HG02970 (cell line): ENCODE results near the gene BRD8.

Experiments
- ATAC-seq: cut with Tn5 transposase; IDR thresholded peaks from one replicate; pipeline ENCODE4 v1.9.1; 2021; ENCODE audit warnings: mild to moderate bottlenecking, moderate library complexity, moderate number of reproducible peaks; ENCODE audit not compliant: unreplicated experiment, low FRiP score

BRD8 gene

DNA sequence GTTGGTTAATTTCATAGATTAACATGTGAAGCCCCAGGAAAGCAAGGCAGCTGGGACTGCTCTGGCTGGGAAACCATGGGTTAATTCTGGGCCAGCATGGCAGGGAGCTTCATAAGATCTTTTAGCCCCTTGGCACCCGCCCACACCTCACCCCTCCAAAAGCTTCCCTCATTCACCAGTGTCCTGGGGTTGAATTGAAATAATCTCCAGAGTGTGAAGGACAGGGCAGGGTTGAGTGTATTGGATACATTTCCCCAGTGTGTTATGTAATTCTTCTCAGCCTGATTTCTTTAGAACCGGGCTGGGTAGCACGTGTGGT is 75.2 kb downstream of the BRD8 start:
- no peak for ATAC-seq

DNA sequence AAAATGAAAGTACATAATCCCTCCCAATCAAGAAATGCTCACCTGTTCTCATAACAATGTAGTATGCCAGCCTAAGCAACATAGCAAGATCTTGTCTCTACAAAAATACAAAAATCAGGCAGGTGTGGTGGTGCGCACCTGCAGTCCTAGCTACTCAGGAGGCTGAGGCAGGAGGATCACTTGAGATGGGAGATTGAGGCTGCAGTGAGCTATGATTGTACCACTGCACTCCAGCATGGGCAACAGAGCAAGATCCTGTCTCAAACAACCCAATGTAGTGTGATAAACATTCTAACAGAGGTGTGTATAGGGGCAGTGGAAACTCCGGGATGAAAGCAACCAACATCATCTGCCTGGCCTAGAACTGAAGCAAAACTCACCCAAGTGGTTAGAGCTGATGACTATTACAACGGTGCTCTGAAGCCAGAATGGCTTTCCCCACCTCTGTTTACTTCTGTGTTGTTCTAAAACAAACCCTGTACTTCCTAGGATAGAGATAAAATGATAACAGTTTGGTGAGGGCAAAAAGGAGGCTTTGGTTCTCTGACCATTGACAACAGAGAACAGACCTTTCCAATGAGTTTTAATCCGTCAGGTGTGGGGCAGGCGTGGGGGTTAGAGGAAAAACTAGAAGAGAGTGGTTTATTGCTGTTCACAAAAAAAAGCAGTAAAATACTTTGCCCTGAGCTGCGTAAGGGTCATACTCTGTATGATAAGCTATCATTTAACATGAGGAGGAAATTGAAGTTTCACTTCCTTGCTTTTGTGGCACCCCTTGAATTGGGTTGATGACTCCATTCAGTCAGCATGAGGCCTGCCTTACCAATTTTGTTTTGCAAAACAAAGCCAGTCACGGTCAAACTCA is 75.7 kb downstream of the BRD8 start:
- no peak for ATAC-seq

DNA sequence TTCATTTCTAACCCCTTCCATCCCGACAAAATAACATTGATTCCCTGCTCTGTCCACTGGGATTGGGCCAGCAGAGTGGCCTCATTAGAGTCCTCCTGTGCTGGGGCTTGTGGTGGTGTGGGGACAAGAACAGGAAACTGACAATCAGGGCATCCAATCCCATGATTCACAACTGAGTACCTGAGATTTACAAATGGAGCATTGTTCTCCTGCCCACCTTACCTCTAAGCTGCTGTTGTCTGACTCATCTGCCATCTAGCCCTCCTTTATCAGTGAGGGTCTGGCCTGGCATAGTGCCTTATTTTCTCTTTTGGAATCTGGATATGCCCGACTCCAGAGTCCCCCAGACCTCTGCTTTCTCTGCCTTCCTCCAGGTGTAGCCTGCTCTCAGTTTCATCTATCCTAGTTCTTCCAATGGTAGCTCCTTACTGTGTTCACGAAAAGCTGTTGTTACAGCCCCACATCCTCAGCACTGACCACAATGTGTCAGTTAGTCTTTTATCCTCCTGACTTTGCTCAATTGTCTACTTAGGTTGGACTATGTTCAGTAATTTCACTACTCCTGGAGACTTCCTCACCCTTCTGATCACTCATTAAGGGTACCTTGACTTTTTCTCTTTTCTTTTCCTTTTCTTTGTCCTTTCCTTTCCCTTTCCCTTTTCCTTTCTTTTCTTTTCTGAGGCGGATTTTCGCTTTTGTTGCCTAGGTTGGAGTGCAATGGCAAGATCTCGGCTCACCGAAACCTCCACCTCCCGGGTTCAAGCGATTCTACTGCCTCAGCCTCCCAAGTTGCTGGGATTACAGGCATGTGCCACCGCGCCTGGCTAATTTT is 81.2 kb downstream of the BRD8 start:
- ATAC-seq, result no peak

DNA sequence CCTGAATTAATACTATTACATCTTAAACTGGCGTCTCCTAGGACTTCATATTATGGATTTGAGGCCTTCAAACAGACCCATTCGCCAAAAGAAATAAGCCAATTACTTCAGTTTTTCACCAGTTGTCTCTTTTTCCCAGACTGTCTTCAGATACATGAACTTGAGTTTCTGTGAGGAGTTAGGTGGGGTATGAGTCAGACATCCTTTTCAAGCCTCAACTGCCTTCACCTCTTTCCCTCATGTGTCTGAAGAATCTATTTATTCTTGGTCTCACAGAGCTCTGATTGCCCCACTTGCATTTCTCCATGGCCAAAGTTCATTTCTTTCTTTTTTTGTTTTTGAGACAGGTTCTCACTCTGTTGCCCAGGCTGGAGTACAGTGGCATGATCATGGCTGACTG is 82.1 kb downstream of the BRD8 start:
- ATAC-seq, result no peak

DNA sequence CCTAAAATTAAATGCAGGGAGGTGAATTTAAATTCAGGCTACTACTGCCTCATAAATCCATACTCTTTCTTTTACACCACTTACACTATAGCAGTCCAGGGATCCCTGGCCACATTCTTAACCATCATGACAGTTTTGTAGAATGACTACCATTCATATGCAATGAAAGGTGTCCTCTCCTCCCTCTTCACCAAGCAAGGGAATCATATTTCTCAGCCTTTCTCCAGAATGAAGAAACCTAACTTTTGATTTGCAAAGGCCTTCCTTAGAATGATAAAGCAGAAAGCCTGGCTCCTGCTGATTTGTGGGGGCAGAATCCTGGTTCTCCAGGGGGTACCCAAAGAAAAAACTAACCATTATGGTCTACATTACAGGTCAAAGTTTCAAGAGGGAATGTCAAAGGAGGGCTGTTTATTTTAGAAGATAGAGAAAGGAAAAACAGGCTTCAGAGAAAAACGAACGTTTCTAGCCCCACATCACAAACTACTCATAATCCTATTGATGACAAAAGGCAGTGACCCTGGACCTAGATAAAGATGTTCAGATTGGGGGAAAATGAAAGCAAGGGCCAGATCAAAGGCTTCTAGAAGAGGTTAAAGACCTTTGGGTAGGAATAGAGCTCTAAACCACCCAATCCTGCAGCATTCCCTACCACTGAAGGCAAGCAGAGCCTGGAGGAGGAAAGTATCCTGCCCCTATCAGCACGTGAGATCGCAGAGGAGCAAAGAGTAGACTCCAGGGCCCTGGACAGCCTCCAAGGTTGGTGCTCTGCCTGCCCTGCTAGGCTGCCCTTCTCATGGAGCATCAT is 83.1 kb downstream of the BRD8 start:
- no peak for ATAC-seq

DNA sequence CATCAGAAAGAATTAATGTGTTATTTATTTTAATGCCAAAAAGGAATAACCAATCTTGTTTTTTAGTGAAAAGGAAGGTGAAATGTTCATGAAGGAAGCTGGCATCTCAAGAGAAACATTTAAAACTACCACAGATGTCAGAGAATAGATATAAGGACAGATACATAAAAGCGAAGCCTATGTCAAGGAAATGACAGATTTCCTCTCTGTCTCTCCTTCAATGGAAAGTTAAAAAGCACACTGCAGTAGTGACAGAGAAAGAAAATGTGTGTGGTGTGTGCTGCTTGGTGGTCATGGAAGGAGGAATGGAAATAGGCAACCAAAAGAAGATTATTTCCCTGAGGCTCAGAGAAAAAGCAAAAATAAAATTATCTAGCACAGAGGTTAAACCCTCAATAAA is 85.4 kb downstream of the BRD8 start:
- ATAC-seq, result no peak

DNA sequence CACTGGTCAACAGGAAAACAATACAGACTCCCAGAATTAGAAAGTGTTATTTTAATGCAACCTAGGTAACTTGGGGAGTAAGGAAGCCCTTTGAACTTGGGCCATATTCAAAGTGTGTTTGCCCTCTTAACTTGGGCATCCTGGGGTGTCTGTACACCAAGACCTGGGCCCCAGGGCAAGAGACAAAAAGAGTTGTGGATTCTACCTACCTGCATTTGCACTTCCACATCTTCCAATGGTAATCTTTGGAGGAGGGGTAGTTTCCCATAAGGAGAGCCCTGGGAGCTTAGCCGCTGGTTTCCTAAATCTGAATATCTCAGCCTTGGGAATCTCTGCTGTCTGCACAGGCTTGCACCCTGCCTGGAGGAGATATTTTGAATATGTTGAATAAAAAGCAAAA is 86.1 kb downstream of the BRD8 start:
- no peak for ATAC-seq

DNA sequence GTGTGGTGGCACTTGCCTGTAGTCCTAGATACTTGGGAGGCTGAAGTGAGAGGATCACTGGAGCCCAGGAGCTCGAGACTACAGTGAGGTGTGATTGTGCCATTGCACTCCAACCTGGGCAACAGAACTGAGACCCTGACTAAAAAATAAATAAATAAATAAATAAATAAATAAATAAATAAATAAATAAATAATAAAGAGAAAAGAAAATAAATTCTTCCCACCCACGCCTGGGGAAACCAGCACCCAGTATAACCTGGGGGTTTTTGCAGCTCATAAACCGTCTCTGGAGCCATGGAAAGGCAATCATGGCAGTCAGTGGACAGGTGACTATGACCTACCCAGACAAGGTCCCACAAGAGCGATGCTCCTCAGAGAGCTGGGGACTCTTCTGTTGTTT is 86.7 kb downstream of the BRD8 start:
- no peak for ATAC-seq
